Measurements from ENCODE around the gene TNIP2. TPM values are rescaled to one million over a fixed set of nuclear protein-coding genes. Genes with fewer than 3 reads are reported as not detected.

The TNIP2 gene
- total and polyA plus RNA-seq, 8 donors = 18.7 to 194 (median 40.0) TPM

GRCh38 chr4:2790583-2791517, 34.7 kb upstream of the TNIP2 start:
- peak overlapping the region in 3 of 5 donors; percentile 57 to 92 (median 83) for H3K27ac ChIP-seq

GRCh38 chr4:2789793-2790582, 33.9 kb upstream of the TNIP2 start:
- H3K27ac ChIP-seq = no peak overlapping the region
- peaks cover 43 to 78% (median 66%) of the 10 kb centered on the region in 4 donors for H3K4me1 ChIP-seq
- no peaks in the 10 kb centered on the region for H3K36me3 ChIP-seq
- intact Hi-C loops (cut with DNase I; ENCODE audit: low total_unique reads) = no loop called here
- DNase-seq = peak; percentile 10 to 16
- H3K9me3 ChIP-seq = no peaks in the 10 kb centered on the region
- 87 to 95% (median 91%) methylated on average over 23 to 24 of the region's 24 CpGs for WGBS, 5 donors
- no peak overlapping the region for H3K4me3 ChIP-seq
- no peak for TF ChIP-seq CTCF (IDR thresholded peaks at IDR 0.05)
- TF ChIP-seq POLR2AphosphoS5 (IDR thresholded peaks at IDR 0.05) = no peak
- no peak for TF ChIP-seq POLR2A (IDR thresholded peaks at IDR 0.05)
- TF ChIP-seq EP300 (IDR thresholded peaks at IDR 0.05) = no peak
- H3K27me3 ChIP-seq = no peaks in the 10 kb centered on the region

More at GRCh38 chr4:2790583-2791517, 34.7 kb upstream of the TNIP2 start:
- no peak overlapping the region for H3K4me3 ChIP-seq
- no peaks in the 10 kb centered on the region for H3K27me3 ChIP-seq
- no peak for TF ChIP-seq EP300 (IDR thresholded peaks at IDR 0.05)
- no peak for TF ChIP-seq CTCF (IDR thresholded peaks at IDR 0.05)
- TF ChIP-seq POLR2A (IDR thresholded peaks at IDR 0.05) = no peak
- no peak for TF ChIP-seq POLR2AphosphoS5 (IDR thresholded peaks at IDR 0.05)
- intact Hi-C loops (cut with DNase I; ENCODE audit: low total_unique reads) = no loop called here
- no peaks in the 10 kb centered on the region for H3K9me3 ChIP-seq
- no peaks in the 10 kb centered on the region for H3K36me3 ChIP-seq
- DNase-seq = peak in 1 of 2 donors; percentile 47
- WGBS, 5 donors = 72 to 84% (median 79%) methylated on average over 16 to 19 of the region's 19 CpGs
- peaks cover 52 to 80% (median 71%) of the 10 kb centered on the region in 4 donors for H3K4me1 ChIP-seq

- TF ChIP-seq POLR2A (IDR thresholded peaks at IDR 0.05) = no peak
- TF ChIP-seq EP300 (IDR thresholded peaks at IDR 0.05) = no peak
- TF ChIP-seq CTCF (IDR thresholded peaks at IDR 0.05) = no peak
- no peak for TF ChIP-seq POLR2AphosphoS5 (IDR thresholded peaks at IDR 0.05)
- WGBS, 5 donors = 95 to 99% (median 97%) methylated on average over 5 of the region's 5 CpGs
- Histone ChIP-seq H3K4me1 (peaks cover 37 to 72% (median 60%) of the 10 kb centered on the region in 4 donors), H3K27ac (no peak overlapping the region), H3K9me3 (no peaks in the 10 kb centered on the region), H3K27me3 (no peaks in the 10 kb centered on the region), H3K4me3 (no peak overlapping the region), H3K36me3 (no peaks in the 10 kb centered on the region)
- intact Hi-C loops (cut with DNase I; ENCODE audit: low total_unique reads) = no loop called here
- peak in 1 of 2 donors; percentile 16 for DNase-seq
Measured at GRCh38 chr4:2789351-2789750, 33.2 kb upstream of the TNIP2 start.

- DNase-seq = peak; percentile 60 to 63
- TF ChIP-seq POLR2A (IDR thresholded peaks at IDR 0.05) = no peak
- TF ChIP-seq CTCF (IDR thresholded peaks at IDR 0.05) = no peak
- TF ChIP-seq EP300 (IDR thresholded peaks at IDR 0.05) = no peak
- TF ChIP-seq POLR2AphosphoS5 (IDR thresholded peaks at IDR 0.05) = no peak
- 0 to 78% (median 69%) methylated on average over 1 to 4 of the region's 4 CpGs for WGBS, 5 donors
- Histone ChIP-seq H3K4me3 (no peak overlapping the region), H3K4me1 (peaks cover 29 to 64% (median 52%) of the 10 kb centered on the region in 4 donors), H3K27me3 (no peaks in the 10 kb centered on the region), H3K9me3 (no peaks in the 10 kb centered on the region), H3K27ac (peak overlapping the region in 1 of 5 donors; percentile 46), H3K36me3 (no peaks in the 10 kb centered on the region)
- intact Hi-C loops (cut with DNase I; ENCODE audit: low total_unique reads) = no loop called here
Measured at GRCh38 chr4:2788532-2789103, 32.5 kb upstream of the TNIP2 start.
